ENCODE measurements around the gene CASP6.

CASP6 gene

GRCh38 chr4:109665783-109666485, 37.3 kb downstream of the CASP6 start:
- DNase-seq: no peak

- no peak for DNase-seq
Measured at GRCh38 chr4:109662771-109663170, 40.5 kb downstream of the CASP6 start.

- no peak for DNase-seq
Measured at GRCh38 chr4:109662116-109662515, 41.1 kb downstream of the CASP6 start.

GRCh38 chr4:109658871-109659410, 44.3 kb downstream of the CASP6 start:
- DNase-seq: no peak

GRCh38 chr4:109657854-109658418, 45.3 kb downstream of the CASP6 start:
- no peak for DNase-seq

GRCh38 chr4:109655396-109655795, 47.8 kb downstream of the CASP6 start:
- DNase-seq: no peak

- DNase-seq: no peak
Measured at GRCh38 chr4:109649872-109650271, 53.4 kb downstream of the CASP6 start.

GRCh38 chr4:109648997-109649575, 54.2 kb downstream of the CASP6 start:
- no peak for DNase-seq

- DNase-seq: no peak
Measured at GRCh38 chr4:109648266-109648996, 54.8 kb downstream of the CASP6 start.

GRCh38 chr4:109645874-109646710, 57.2 kb downstream of the CASP6 start:
- no peak for DNase-seq

- no peak for DNase-seq
Measured at GRCh38 chr4:109640644-109641043, 62.6 kb downstream of the CASP6 start.

All from NCI-H345 (cell line).